ENCODE results near the gene MPC1.

MPC1 gene

DNA sequence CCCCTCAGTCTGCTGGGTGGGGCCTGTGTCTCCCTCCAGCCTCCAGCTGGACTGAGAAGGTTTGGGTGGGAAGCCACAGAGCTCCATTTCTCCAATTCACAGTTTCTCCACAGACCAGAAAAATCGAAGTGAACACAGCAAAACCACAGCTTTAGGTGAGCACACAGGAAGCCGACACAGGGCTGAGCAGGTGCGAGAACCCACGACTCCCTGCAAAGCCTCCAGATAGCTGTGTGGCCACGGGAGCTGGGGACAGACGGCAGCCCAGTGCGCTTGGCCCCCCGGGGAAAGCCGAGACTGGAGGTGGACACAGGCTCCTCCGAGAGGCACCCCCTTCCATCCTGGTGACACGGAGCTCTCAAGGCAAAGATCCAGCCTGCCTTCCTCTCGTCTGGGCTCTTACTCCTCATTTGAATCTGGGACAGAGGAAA, 29.0 kb upstream of the MPC1 start:
- 91% methylated on average over 12 of the region's 12 CpGs for WGBS
- Histone ChIP-seq H3K4me3 (ENCODE audit: insufficient read depth in 1 of 2, low read depth in 1 of 2, low read length in 2 of 2) (no peak overlapping the region), H4K8ac (ENCODE audit: low read length) (no peak overlapping the region), H3K27ac (ENCODE audit: low read length, poor library complexity, severe bottlenecking) (no peak overlapping the region), H3K36me3 (ENCODE audit: control insufficient read depth in 1 of 2, insufficient read depth in 2 of 2, low read depth in 1 of 2, low read length in 2 of 2) (peaks cover 6 to 13% of the 10 kb centered on the region in 2 experiments), H3K9ac (ENCODE audit: low read length) (no peak overlapping the region), H2BK15ac (ENCODE audit: low read depth, poor library complexity, severe bottlenecking) (no peak overlapping the region), H2BK120ac (ENCODE audit: low read depth, low read length) (no peak overlapping the region), H3K4me1 (ENCODE audit: control insufficient read depth, insufficient read depth, low read depth, low read length) (peaks cover 2% of the 10 kb centered on the region), H2AFZ (ENCODE audit: low read depth, low read length) (no peak overlapping the region), H2BK12ac (ENCODE audit: low read length in 2 of 2) (no peak overlapping the region), H3K18ac (ENCODE audit: low read depth in 1 of 2, low read length in 2 of 2) (no peak overlapping the region), H3K4ac (ENCODE audit: low read depth in 1 of 2, low read length in 2 of 2) (no peak overlapping the region), H3K14ac (ENCODE audit: low read length in 2 of 2) (no peak overlapping the region), H2BK5ac (ENCODE audit: low read depth, low read length, poor library complexity, severe bottlenecking) (no peak overlapping the region), H3K4me2 (ENCODE audit: low read length, poor library complexity, severe bottlenecking) (no peak overlapping the region), H3K23ac (ENCODE audit: low read length in 2 of 2) (no peak overlapping the region), H3K27me3 (ENCODE audit: control insufficient read depth in 1 of 2, insufficient read depth in 1 of 2, low read length in 2 of 2) (no peaks in the 10 kb centered on the region), H4K91ac (ENCODE audit: low read length) (no peak overlapping the region), H3K9me3 (ENCODE audit: control insufficient read depth, low read length) (no peaks in the 10 kb centered on the region), H2AK5ac (ENCODE audit: low read length, severe bottlenecking) (no peak overlapping the region), H3K79me1 (replicated peaks; ENCODE audit: low read length, poor library complexity, severe bottlenecking) (no peaks in the 10 kb centered on the region)
- no peak for DNase-seq

DNA sequence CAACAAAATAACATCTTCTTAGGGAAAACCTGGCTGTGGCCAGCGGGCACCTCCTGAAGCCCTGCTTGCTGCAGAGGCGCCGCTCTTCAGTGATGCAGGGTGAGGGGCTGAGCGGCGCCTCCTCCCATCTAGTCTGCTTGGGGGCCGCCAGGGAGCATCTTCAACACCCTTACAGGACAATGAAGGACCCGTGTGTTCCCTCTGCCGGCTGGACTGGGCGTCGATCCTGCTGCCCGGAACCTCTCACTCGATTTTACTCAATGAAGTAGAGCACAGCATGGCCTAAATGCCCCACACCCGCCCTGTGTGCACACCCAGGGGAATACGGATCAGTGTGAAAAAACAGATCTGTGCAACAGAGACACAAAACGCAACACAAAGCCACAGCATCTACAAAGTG, 28.5 kb upstream of the MPC1 start:
- H2BK120ac ChIP-seq (ENCODE audit: low read depth, low read length) = no peak overlapping the region
- 95% methylated on average over 15 of the region's 15 CpGs for WGBS
- no peak overlapping the region for H3K4me2 ChIP-seq (ENCODE audit: low read length, poor library complexity, severe bottlenecking)
- no peak overlapping the region for H3K18ac ChIP-seq (ENCODE audit: low read depth in 1 of 2, low read length in 2 of 2)
- no peak overlapping the region for H4K91ac ChIP-seq (ENCODE audit: low read length)
- no peak overlapping the region for H3K4ac ChIP-seq (ENCODE audit: low read depth in 1 of 2, low read length in 2 of 2)
- no peak overlapping the region for H2BK12ac ChIP-seq (ENCODE audit: low read length in 2 of 2)
- H3K4me1 ChIP-seq (ENCODE audit: control insufficient read depth, insufficient read depth, low read depth, low read length) = peaks cover 2% of the 10 kb centered on the region
- H3K23ac ChIP-seq (ENCODE audit: low read length in 2 of 2) = no peak overlapping the region
- H2AFZ ChIP-seq (ENCODE audit: low read depth, low read length) = no peak overlapping the region
- H3K36me3 ChIP-seq (ENCODE audit: control insufficient read depth in 1 of 2, insufficient read depth in 2 of 2, low read depth in 1 of 2, low read length in 2 of 2) = peaks cover 6 to 13% of the 10 kb centered on the region in 2 experiments
- H2BK15ac ChIP-seq (ENCODE audit: low read depth, poor library complexity, severe bottlenecking) = no peak overlapping the region
- peak overlapping the region; percentile 55 for H4K8ac ChIP-seq (ENCODE audit: low read length)
- no peaks in the 10 kb centered on the region for H3K9me3 ChIP-seq (ENCODE audit: control insufficient read depth, low read length)
- no peaks in the 10 kb centered on the region for H3K79me1 ChIP-seq (replicated peaks; ENCODE audit: low read length, poor library complexity, severe bottlenecking)
- no peak overlapping the region for H3K4me3 ChIP-seq (ENCODE audit: insufficient read depth in 1 of 2, low read depth in 1 of 2, low read length in 2 of 2)
- no peak for DNase-seq
- H3K27me3 ChIP-seq (ENCODE audit: control insufficient read depth in 1 of 2, insufficient read depth in 1 of 2, low read length in 2 of 2) = no peaks in the 10 kb centered on the region
- H2BK5ac ChIP-seq (ENCODE audit: low read depth, low read length, poor library complexity, severe bottlenecking) = no peak overlapping the region
- H3K9ac ChIP-seq (ENCODE audit: low read length) = no peak overlapping the region
- no peak overlapping the region for H3K14ac ChIP-seq (ENCODE audit: low read length in 2 of 2)
- H3K27ac ChIP-seq (ENCODE audit: low read length, poor library complexity, severe bottlenecking) = no peak overlapping the region
- H2AK5ac ChIP-seq (ENCODE audit: low read length, severe bottlenecking) = no peak overlapping the region

DNA sequence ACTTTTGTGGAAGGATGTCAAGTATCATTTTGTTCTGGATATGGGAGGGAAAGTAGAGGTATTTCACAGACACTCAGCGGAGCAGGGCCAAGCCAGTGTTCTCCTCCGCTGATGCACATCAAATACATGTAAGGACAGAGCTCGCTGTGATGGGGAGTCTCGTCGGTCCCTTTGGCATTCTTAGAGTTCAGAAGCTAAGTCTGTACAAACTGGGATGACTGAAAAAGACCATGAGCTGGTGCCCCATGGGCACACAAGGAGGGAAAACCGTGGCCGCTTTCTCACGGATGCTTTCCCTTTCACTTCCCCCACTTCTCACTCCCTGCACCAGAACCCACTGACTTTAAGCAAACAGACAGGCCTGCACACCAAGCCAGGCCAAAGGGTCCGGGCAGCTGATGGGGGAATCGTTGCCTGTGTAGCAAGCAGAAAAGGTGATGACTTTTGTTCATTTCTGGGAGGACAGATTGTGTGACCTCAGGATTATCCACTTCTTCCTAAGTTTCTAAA, 27.7 kb upstream of the MPC1 start:
- H3K9ac ChIP-seq (ENCODE audit: low read length) = no peak overlapping the region
- no peak overlapping the region for H3K18ac ChIP-seq (ENCODE audit: low read depth in 1 of 2, low read length in 2 of 2)
- H3K4me1 ChIP-seq (ENCODE audit: control insufficient read depth, insufficient read depth, low read depth, low read length) = peaks cover 2% of the 10 kb centered on the region
- no peak overlapping the region for H4K91ac ChIP-seq (ENCODE audit: low read length)
- H3K9me3 ChIP-seq (ENCODE audit: control insufficient read depth, low read length) = no peaks in the 10 kb centered on the region
- H2BK12ac ChIP-seq (ENCODE audit: low read length in 2 of 2) = no peak overlapping the region
- no peak overlapping the region for H3K23ac ChIP-seq (ENCODE audit: low read length in 2 of 2)
- 89% methylated on average over 8 of the region's 10 CpGs for WGBS
- no peak overlapping the region for H2AFZ ChIP-seq (ENCODE audit: low read depth, low read length)
- H3K4me3 ChIP-seq (ENCODE audit: insufficient read depth in 1 of 2, low read depth in 1 of 2, low read length in 2 of 2) = no peak overlapping the region
- H3K36me3 ChIP-seq (ENCODE audit: control insufficient read depth in 1 of 2, insufficient read depth in 2 of 2, low read depth in 1 of 2, low read length in 2 of 2) = peaks cover 6 to 13% of the 10 kb centered on the region in 2 experiments
- H2AK5ac ChIP-seq (ENCODE audit: low read length, severe bottlenecking) = no peak overlapping the region
- no peaks in the 10 kb centered on the region for H3K79me1 ChIP-seq (replicated peaks; ENCODE audit: low read length, poor library complexity, severe bottlenecking)
- no peak overlapping the region for H3K4me2 ChIP-seq (ENCODE audit: low read length, poor library complexity, severe bottlenecking)
- H2BK15ac ChIP-seq (ENCODE audit: low read depth, poor library complexity, severe bottlenecking) = peak overlapping the region; percentile 18
- DNase-seq = no peak
- H3K4ac ChIP-seq (ENCODE audit: low read depth in 1 of 2, low read length in 2 of 2) = no peak overlapping the region
- H4K8ac ChIP-seq (ENCODE audit: low read length) = no peak overlapping the region
- H3K27me3 ChIP-seq (ENCODE audit: control insufficient read depth in 1 of 2, insufficient read depth in 1 of 2, low read length in 2 of 2) = no peaks in the 10 kb centered on the region
- no peak overlapping the region for H3K14ac ChIP-seq (ENCODE audit: low read length in 2 of 2)
- H2BK120ac ChIP-seq (ENCODE audit: low read depth, low read length) = no peak overlapping the region
- no peak overlapping the region for H3K27ac ChIP-seq (ENCODE audit: low read length, poor library complexity, severe bottlenecking)
- H2BK5ac ChIP-seq (ENCODE audit: low read depth, low read length, poor library complexity, severe bottlenecking) = no peak overlapping the region

DNA sequence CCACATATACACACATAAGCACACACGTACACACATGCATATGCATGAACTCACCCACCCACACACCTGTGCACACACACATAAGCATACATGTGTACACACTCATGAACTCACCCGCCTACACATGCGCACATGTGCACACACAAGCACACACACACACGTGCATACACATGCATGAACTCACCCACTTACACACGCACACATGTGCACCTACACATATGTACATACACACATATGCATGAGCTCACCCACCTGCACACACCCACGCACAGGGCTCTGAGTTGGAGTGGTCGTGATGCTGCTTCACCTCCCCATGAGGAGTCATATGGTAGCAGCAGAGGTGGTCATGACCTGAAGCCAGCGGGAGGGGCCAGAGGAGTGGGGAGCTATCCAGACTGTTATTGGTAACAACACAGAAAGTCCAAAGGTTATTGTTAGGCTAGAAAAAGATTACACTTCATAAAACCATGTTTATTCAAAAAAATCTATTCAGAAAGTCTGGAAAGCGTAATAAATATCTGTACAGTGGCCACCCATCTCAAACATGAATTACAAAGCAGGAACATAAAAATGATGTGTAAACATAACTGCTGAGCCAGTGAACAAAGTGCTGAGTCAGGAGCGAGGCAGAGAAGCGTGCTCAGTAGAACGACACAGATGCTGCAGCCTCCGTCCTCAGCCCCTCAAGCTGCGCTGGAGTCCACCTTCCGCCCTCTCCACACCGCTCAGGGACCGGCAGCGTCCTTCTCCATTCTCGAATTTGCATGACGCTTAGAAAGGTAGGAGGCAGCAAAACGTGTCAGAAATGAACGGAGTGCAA, 26.4 kb upstream of the MPC1 start:
- Histone ChIP-seq H3K18ac (ENCODE audit: low read depth in 1 of 2, low read length in 2 of 2) (no peak overlapping the region), H3K23ac (ENCODE audit: low read length in 2 of 2) (no peak overlapping the region), H4K8ac (ENCODE audit: low read length) (no peak overlapping the region), H3K27me3 (ENCODE audit: control insufficient read depth in 1 of 2, insufficient read depth in 1 of 2, low read length in 2 of 2) (no peaks in the 10 kb centered on the region), H2BK15ac (ENCODE audit: low read depth, poor library complexity, severe bottlenecking) (no peak overlapping the region), H2BK12ac (ENCODE audit: low read length in 2 of 2) (no peak overlapping the region), H3K4me3 (ENCODE audit: insufficient read depth in 1 of 2, low read depth in 1 of 2, low read length in 2 of 2) (no peak overlapping the region), H2BK5ac (ENCODE audit: low read depth, low read length, poor library complexity, severe bottlenecking) (no peak overlapping the region), H3K36me3 (ENCODE audit: control insufficient read depth in 1 of 2, insufficient read depth in 2 of 2, low read depth in 1 of 2, low read length in 2 of 2) (peaks cover 6 to 13% of the 10 kb centered on the region in 2 experiments), H2AK5ac (ENCODE audit: low read length, severe bottlenecking) (no peak overlapping the region), H3K27ac (ENCODE audit: low read length, poor library complexity, severe bottlenecking) (no peak overlapping the region), H4K91ac (ENCODE audit: low read length) (no peak overlapping the region), H3K9me3 (ENCODE audit: control insufficient read depth, low read length) (no peaks in the 10 kb centered on the region), H3K4me2 (ENCODE audit: low read length, poor library complexity, severe bottlenecking) (no peak overlapping the region), H3K4me1 (ENCODE audit: control insufficient read depth, insufficient read depth, low read depth, low read length) (peaks cover 2% of the 10 kb centered on the region), H3K14ac (ENCODE audit: low read length in 2 of 2) (no peak overlapping the region), H3K4ac (ENCODE audit: low read depth in 1 of 2, low read length in 2 of 2) (no peak overlapping the region), H3K79me1 (replicated peaks; ENCODE audit: low read length, poor library complexity, severe bottlenecking) (no peaks in the 10 kb centered on the region), H3K9ac (ENCODE audit: low read length) (no peak overlapping the region), H2AFZ (ENCODE audit: low read depth, low read length) (no peak overlapping the region), H2BK120ac (ENCODE audit: low read depth, low read length) (no peak overlapping the region)
- DNase-seq = no peak
- WGBS = 91% methylated on average over 22 of the region's 22 CpGs
